Body of pancreas (tissue), 4 donors: Measurements from ENCODE around the gene TAOK3. TPM values are rescaled to one million over a fixed set of nuclear protein-coding genes. Genes with fewer than 3 reads are reported as not detected.

Source experiments
- ATAC-seq: fragments of 150-250 bp; one replicate; pipeline ENCODE4 v1.9.1; 2016
- DNase-seq, 4 donors: peaks; one replicate each; pipeline ENCODE4 v3.0.0-alpha.2; 2019
- H3K27ac ChIP-seq, 4 donors: fragments of 200-600 bp; sonication (generic); 1 replicate in 3 of 4; 2 replicates in 1 of 4; pipeline versions ENCODE4 v1.5.1 to v1.6.1; 2016 to 2019; ENCODE audit warnings: mild to moderate bottlenecking in 1 of 4, mixed read lengths in 1 of 4, moderate library complexity in 1 of 4
- H3K27me3 ChIP-seq, 2 donors: fragments of 200-600 bp; sonication (generic); one replicate each; pipeline ENCODE4 v1.6.0; 2016; ENCODE audit warnings: mild to moderate bottlenecking in 1 of 2
- H3K36me3 ChIP-seq, 2 donors: fragments of 200-600 bp; sonication (generic); replicated peaks in 1 of 2; 2 replicates each; pipeline ENCODE4 v1.5.1; 2016; ENCODE audit warnings: low read depth in 2 of 2; ENCODE audit not compliant: insufficient read depth in 1 of 2
- H3K4me1 ChIP-seq: fragments of 200-600 bp; sonication (generic); one replicate; pipeline ENCODE4 v1.6.0; 2016
- H3K4me3 ChIP-seq, 2 donors: fragments of 200-600 bp; sonication (generic); 1 replicate in 1 of 2; 2 replicates in 1 of 2; pipeline ENCODE4 v1.5.1; 2016 to 2019
- H3K9me3 ChIP-seq, 3 donors: fragments of 200-600 bp; sonication (generic); 1 replicate in 2 of 3; 2 replicates in 1 of 3; pipeline ENCODE4 v1.5.1; 2016
- POLR2A ChIP-seq, 3 donors: fragments of 450-650 bp; IDR thresholded peaks; one replicate each; pipeline ENCODE4 v1.6.1; 2016; ENCODE audit warnings: antibody characterized with exemption in 3 of 3, mild to moderate bottlenecking in 2 of 3
- WGBS, 2 donors: methylation state at CpG; one replicate each; pipeline ENCODE4 v1.1.5; 2017; 5-methylcytosine and 5-hydroxymethylcytosine counted together
- intact Hi-C: fragments of 100-400 bp; cut with DNase I; formaldehyde crosslinking; loops from one replicate; pipeline ENCODE4 v1.15.1; 2023
- total RNA-seq, 2 donors: library from RNA; depleted of rRNA; stranded (reverse); fragments of >200 nt; gene quantifications; one replicate each; pipeline ENCODE4 v1.1.0, GENCODE V29; 2016
- TF ChIP-seq, protein P1 (sequence below), 7 experiments: fragments of 450-650 bp in 4 of 7; fragments of 200-600 bp in 3 of 7; sonication (generic) in 3 of 7; IDR thresholded peaks; one replicate each; pipeline ENCODE4 v1.5.1; 2016 to 2019; ENCODE audit warnings: antibody characterized with exemption in 7 of 7

Gene TAOK3
- total RNA-seq, 2 donors from 2014 or later: 15.6 to 29.3 TPM

DNA sequence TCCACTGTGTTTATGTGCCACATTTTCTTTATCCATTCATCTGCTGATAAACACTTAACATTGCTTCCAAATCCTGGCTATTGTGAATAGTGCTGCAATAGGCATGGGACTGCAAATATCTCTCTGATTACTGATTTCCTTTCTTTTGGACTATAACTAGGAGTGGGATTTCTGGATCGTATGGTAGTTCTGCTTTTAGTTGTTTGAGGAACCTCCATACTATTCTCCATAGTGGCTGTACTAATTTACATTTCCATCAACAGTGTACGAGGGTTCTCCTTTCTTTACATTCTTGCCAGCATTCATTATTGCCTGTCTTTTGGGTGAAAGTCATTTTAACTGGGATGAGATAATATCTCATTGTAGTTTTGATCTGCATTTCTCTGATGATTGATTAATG lies 47.6 kb downstream of the TAOK3 start:
- TF ChIP-seq, protein P1, sequence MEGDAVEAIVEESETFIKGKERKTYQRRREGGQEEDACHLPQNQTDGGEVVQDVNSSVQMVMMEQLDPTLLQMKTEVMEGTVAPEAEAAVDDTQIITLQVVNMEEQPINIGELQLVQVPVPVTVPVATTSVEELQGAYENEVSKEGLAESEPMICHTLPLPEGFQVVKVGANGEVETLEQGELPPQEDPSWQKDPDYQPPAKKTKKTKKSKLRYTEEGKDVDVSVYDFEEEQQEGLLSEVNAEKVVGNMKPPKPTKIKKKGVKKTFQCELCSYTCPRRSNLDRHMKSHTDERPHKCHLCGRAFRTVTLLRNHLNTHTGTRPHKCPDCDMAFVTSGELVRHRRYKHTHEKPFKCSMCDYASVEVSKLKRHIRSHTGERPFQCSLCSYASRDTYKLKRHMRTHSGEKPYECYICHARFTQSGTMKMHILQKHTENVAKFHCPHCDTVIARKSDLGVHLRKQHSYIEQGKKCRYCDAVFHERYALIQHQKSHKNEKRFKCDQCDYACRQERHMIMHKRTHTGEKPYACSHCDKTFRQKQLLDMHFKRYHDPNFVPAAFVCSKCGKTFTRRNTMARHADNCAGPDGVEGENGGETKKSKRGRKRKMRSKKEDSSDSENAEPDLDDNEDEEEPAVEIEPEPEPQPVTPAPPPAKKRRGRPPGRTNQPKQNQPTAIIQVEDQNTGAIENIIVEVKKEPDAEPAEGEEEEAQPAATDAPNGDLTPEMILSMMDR (IDR thresholded peaks at IDR 0.05): no peak
- no peak for TF ChIP-seq POLR2A (IDR thresholded peaks at IDR 0.05)
- H3K27ac ChIP-seq: no peak overlapping the region
- WGBS, 2 donors: 77 to 94% methylated on average over 2 of the region's 2 CpGs
- no peak for ATAC-seq
- H3K36me3 ChIP-seq: no peaks in the 10 kb centered on the region
- H3K27me3 ChIP-seq: no peaks in the 10 kb centered on the region
- H3K4me1 ChIP-seq: no peaks in the 10 kb centered on the region
- intact Hi-C loops: no loop called here
- H3K4me3 ChIP-seq: no peak overlapping the region
- no peak for DNase-seq
- H3K9me3 ChIP-seq: no peaks in the 10 kb centered on the region

- H3K4me1 ChIP-seq: peaks cover 3% of the 10 kb centered on the region
- WGBS, 2 donors: 88 to 96% methylated on average over 3 of the region's 3 CpGs
- no peak for TF ChIP-seq POLR2A (IDR thresholded peaks at IDR 0.05)
- TF ChIP-seq, protein P1 (IDR thresholded peaks at IDR 0.05): no peak
- H3K9me3 ChIP-seq: no peaks in the 10 kb centered on the region
- H3K27me3 ChIP-seq: no peaks in the 10 kb centered on the region
- intact Hi-C loops: no loop called here
- DNase-seq: no peak
- no peaks in the 10 kb centered on the region for H3K36me3 ChIP-seq
- no peak overlapping the region for H3K4me3 ChIP-seq
- ATAC-seq: no peak
- H3K27ac ChIP-seq: no peak overlapping the region
These were observed 53.1 kb downstream of the TAOK3 start for GRCh38 chr12:118319627-118320026.

DNA sequence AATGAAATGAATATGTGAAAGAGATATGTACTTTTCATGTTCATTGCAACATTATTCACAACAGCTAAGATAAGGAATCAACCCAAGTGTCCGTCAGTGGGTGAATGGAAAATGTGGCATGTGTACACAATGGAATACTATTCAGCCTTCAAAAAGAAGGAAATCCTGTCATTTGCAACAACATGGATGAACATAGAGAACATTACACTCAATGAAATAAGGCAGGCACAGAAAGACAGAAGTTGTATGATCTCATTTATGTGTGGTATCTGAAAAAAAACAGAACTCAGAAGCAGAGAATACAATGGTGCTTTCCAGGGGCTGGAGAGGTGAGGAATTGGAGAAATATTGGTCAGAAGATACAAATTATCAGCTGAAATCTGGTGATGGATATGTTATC lies 54.0 kb downstream of the TAOK3 start:
- intact Hi-C loops: no loop called here
- H3K27ac ChIP-seq: no peak overlapping the region
- H3K4me3 ChIP-seq: no peak overlapping the region
- H3K9me3 ChIP-seq: no peaks in the 10 kb centered on the region
- no peak for TF ChIP-seq POLR2A (IDR thresholded peaks at IDR 0.05)
- TF ChIP-seq, protein P1 (IDR thresholded peaks at IDR 0.05): no peak
- no peak for DNase-seq
- no peaks in the 10 kb centered on the region for H3K36me3 ChIP-seq
- no peaks in the 10 kb centered on the region for H3K27me3 ChIP-seq
- ATAC-seq: no peak
- 93 to 100% methylated on average over 1 of the region's 1 CpG for WGBS, 2 donors
- peaks cover 3% of the 10 kb centered on the region for H3K4me1 ChIP-seq

GRCh38 chr12:118317729-118318128 lies 55.0 kb downstream of the TAOK3 start:
- H3K9me3 ChIP-seq: no peaks in the 10 kb centered on the region
- TF ChIP-seq, protein P1 (IDR thresholded peaks at IDR 0.05): no peak
- no peak for TF ChIP-seq POLR2A (IDR thresholded peaks at IDR 0.05)
- ATAC-seq (no peak), DNase-seq (no peak)
- H3K27ac ChIP-seq: no peak overlapping the region
- H3K4me3 ChIP-seq: no peak overlapping the region
- peaks cover 4% of the 10 kb centered on the region for H3K4me1 ChIP-seq
- intact Hi-C loops: no loop called here
- 41% methylated on average over 1 of the region's 1 CpG for WGBS, 2 donors
- no peaks in the 10 kb centered on the region for H3K27me3 ChIP-seq
- H3K36me3 ChIP-seq: no peaks in the 10 kb centered on the region

DNA sequence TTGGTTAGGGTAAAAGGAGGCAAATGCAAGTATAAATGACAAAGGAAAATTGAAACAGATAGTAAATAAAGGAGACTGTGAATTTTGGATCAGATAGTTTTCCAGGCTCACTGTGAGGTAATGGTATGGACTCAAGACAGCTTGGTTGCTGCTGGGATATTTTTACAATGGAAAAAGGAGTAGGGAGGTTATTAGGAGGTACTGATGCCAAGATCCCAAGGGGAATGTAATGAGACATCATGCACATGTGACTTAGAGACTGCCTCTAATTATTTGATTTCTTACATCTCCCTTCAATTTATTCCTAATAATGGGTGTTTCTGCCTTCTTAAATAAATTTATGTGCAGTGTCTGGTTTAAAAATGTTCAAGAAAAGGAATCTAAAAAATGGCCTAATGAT lies 56.9 kb downstream of the TAOK3 start:
- no peaks in the 10 kb centered on the region for H3K36me3 ChIP-seq
- no peaks in the 10 kb centered on the region for H3K9me3 ChIP-seq
- H3K27me3 ChIP-seq: no peaks in the 10 kb centered on the region
- no peak overlapping the region for H3K4me3 ChIP-seq
- intact Hi-C loops: no loop called here
- DNase-seq (no peak), ATAC-seq (no peak)
- no peak overlapping the region for H3K27ac ChIP-seq
- peaks cover 9% of the 10 kb centered on the region for H3K4me1 ChIP-seq
- TF ChIP-seq, protein P1 (IDR thresholded peaks at IDR 0.05): no peak
- no peak for TF ChIP-seq POLR2A (IDR thresholded peaks at IDR 0.05)
